Posterior cingulate gyrus (tissue), 11 donors: Measurements from ENCODE around the gene SLITRK6.
"Not testable (repeated sequence)": the region's sequence is repeated elsewhere in the genome, so short reads cannot be mapped to it uniquely, and the experiment has no call there.

Experiments used
- DNase-seq, 10 donors: peaks; one replicate each; pipeline versions ENCODE4 v3.0.0 to v3.0.0-alpha.2; 2020 to 2021; ENCODE audit warnings: mixed read lengths in 3 of 10
- intact Hi-C: fragments of 100-400 bp; cut with DNase I; formaldehyde crosslinking; loops from one replicate; pipeline ENCODE4 v1.15.1; 2023

Gene SLITRK6, protein sequence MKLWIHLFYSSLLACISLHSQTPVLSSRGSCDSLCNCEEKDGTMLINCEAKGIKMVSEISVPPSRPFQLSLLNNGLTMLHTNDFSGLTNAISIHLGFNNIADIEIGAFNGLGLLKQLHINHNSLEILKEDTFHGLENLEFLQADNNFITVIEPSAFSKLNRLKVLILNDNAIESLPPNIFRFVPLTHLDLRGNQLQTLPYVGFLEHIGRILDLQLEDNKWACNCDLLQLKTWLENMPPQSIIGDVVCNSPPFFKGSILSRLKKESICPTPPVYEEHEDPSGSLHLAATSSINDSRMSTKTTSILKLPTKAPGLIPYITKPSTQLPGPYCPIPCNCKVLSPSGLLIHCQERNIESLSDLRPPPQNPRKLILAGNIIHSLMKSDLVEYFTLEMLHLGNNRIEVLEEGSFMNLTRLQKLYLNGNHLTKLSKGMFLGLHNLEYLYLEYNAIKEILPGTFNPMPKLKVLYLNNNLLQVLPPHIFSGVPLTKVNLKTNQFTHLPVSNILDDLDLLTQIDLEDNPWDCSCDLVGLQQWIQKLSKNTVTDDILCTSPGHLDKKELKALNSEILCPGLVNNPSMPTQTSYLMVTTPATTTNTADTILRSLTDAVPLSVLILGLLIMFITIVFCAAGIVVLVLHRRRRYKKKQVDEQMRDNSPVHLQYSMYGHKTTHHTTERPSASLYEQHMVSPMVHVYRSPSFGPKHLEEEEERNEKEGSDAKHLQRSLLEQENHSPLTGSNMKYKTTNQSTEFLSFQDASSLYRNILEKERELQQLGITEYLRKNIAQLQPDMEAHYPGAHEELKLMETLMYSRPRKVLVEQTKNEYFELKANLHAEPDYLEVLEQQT

DNA sequence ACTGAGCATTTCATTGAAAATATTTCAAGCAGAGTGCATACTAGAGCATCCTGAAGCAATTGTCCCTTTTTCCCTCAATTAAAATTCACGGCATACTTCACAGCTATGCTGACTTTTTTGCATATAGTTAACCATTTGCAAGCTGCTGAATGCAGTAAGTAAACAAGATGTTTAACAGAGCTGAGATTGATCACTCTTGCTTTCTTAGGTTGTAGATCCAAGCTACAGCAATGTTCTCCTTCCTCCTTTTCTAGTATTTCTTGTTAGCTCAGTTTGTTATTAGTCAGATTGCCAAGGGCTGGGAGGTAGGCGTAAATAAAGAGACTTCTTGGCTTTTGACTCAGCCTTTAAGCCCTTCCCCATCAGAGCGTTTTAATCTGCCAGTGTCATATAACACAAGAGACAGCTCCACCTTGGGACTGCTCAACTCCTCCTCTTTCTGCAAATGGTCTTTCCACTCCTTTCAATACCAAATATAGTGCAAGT lies at the start of gene SLITRK6:
Gene SLITRK6 (minus strand): TSS at position 323 of the 486 bp plus-strand sequence. CDS start 2,911 bp downstream, outside the sequence.
- intact Hi-C loops = no loop called here
- DNase-seq = no peak

DNA sequence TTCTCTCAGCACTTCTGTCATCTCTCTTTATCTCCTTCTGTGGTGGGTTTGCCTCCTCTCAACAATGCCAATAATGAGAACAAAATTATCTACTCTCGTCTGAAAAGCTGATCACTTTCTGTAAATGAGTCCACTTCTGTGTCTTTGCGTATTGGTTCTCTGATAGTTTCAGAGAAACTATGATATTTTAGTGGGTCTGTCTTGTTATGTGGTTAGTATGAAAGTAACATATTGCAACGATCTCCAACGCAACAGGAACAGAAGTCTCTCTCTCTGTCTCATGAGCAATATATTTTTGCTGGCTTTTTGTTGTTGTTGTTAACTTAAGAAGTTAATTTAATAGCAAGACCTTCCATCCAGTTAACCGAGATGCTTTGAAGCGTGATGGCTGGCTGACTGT lies 47.8 kb upstream of the SLITRK6 start:
- no peak for DNase-seq
- intact Hi-C loops = no loop called here

DNA sequence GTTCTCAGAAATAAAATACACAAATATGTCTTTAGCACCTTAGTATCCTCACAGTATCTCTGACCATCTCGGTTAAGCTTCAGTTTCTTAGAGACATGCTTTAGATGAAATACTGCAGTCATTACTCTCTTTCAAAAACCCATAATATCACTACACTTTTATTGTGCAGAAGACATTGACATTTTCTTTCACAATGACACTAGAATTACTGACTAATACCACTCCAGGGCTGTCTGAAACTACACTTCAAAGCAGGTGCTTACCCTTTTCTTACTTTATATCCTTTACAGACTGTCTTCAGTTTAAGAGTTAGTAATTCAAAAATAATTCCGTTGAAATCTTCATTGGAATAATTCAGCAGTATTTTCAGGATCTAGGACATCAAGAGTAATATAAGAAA lies 42.2 kb upstream of the SLITRK6 start:
- DNase-seq = no peak
- intact Hi-C loops = no loop called here

DNA sequence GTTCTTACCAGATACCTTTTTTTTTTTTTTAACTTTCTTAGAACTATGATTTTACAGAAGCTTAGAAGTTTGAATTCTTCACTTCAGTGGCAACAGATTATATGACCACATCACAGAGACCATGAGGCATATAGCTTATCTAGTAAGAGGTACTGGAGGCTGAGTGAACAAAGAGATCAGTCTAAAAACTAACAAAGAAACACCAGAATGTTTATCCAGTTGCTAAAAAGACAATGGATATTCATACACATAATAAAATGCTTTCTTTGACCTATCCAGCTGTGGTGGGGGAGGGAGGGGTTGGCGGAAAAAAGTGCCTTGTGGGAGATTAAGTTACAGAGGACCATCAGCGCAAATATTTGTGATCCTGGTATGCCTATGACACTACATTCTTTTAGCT lies 34.7 kb upstream of the SLITRK6 start:
- intact Hi-C loops = no loop called here
- DNase-seq = peak in 2 of 10 donors; percentile 19

DNA sequence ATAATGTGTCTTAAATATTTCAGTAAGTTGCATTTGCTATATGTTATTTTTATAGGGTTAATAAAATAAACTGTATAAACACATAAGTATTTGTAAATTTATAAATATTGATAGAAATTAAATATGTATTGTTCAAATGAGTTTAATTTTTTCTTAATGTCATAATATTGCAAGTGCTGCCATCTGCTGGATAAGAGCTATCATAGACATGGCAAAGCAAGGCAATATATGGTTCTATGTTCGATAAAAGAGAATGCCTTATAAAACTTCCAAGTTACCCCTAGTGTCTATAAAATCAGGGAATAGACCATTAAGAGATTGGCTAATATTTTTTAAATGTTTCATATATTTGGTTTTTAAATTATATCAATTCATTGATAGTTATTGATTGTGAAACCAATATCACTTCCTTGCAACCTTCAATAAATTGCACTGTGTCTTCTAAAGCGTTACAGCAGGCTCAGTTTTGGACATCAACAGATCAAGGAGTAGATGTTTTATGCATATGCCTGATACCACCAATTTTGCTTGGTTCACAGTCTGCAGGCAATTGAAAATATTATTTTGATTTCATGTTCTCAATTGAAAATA lies 29.0 kb upstream of the SLITRK6 start:
- intact Hi-C loops = no loop called here
- DNase-seq = no peak

DNA sequence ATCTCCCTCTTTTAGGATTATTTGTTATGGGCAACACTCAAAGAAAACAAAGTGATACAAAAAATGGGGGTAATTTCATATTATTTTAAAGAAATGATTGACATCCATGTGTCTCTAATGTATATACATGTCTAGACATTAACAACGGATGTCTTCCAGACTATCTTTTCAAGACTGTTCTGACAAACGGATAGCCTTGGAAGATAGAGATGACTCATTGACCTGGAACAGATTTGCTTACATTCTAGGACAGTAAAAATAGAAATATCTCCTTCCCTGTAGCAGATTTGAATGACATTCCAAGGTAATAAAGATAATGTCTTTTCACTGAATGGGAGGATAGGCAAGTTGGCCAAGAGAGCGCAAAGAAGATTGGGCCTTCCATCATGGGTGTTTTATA lies 26.2 kb upstream of the SLITRK6 start:
- DNase-seq = no peak
- intact Hi-C loops = no loop called here

DNA sequence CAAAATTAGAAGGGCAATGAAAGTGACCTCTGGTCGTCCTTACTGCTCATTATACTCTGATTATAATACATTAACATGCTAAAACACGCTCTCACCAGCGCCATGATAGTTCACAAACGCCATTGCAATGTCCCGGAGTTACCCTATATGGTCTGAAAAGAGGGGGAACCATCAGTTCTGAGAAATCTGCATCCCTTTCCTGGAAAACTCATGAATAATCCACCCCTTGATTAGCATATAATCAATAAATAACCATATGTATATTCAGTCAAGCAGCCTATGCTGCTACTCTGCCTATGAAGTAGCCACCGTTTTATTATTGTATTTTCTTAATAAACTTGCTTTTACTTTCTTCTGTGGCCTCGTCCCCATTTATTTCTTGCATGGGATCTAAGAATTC lies 24.6 kb upstream of the SLITRK6 start:
- intact Hi-C loops = no loop called here
- DNase-seq = no peak

DNA sequence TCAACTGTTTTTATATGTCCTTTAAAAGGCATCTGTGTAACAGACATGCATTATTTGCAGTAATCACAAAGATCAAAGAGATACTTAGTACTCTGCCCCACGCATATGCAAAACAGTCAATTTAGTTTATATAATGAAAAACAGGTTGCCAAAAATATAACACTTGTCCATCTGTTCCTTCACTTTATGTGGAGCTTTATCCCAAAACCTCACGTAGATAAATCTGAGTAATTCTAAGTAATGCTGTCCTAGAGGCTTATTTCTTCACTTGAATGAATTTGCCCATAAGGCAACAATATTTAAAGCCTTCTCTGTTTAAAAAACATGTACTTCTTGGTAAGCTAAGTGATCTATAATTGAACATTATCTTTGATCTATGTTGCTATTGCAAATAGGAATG lies 20.3 kb upstream of the SLITRK6 start:
- no peak for DNase-seq
- intact Hi-C loops = no loop called here

DNA sequence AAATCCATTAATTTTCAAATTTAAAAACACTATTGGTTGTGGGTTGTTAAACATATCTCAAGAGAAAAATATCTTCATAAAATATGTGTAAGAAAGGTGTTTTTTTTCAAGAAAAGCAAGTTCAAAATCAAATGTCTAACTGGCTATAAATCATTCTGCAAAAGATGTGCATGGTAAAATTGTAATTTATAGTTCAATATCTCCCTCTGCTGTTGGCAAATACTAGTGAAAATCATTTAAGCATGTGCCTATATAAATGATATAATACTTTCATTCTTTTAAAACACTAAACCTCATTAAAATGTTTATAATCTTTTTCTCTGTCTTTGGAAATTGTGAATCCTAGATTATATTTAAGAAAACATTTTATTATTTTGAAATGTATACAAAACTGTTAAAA lies 17.2 kb upstream of the SLITRK6 start:
- DNase-seq = no peak
- intact Hi-C loops = no loop called here

DNA sequence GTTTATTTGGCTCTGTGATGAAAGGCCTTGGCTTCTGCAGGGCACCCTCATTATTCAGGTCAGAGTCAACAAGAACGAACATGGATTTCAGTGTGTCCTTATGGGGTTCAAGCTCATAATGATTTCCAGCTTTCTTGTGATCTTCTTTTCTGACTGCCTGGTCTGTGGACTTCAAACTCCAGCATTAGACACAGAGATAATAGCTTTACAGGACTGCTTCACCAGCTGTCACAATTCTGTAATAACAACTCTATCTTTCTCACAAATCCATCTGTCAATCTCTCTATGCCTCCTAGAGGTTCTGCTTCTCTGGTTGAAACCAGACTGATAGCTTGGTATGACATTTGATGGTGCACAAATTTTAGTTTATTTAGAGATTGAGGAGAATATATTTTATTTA lies 13.1 kb upstream of the SLITRK6 start:
- intact Hi-C loops = no loop called here
- no peak for DNase-seq

DNA sequence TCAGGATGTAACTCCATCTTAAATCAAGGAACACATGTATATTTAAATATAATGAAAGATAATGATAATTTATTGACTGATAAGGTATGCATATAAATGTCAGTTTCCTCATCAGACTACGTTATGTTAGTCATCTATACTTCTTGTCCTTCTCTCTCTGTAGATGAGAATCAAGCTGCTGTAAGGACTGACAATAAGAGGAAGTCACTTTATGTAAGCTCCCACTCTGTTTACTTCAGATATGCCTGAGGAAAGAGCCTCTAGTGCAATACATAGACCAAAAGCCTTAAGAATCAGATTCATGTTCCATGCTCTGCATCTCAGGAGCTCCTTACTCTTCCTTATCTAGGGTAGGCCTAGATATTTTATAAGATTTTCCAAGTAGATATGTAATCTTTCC lies 9.6 kb upstream of the SLITRK6 start:
- no peak for DNase-seq
- intact Hi-C loops = no loop called here

DNA sequence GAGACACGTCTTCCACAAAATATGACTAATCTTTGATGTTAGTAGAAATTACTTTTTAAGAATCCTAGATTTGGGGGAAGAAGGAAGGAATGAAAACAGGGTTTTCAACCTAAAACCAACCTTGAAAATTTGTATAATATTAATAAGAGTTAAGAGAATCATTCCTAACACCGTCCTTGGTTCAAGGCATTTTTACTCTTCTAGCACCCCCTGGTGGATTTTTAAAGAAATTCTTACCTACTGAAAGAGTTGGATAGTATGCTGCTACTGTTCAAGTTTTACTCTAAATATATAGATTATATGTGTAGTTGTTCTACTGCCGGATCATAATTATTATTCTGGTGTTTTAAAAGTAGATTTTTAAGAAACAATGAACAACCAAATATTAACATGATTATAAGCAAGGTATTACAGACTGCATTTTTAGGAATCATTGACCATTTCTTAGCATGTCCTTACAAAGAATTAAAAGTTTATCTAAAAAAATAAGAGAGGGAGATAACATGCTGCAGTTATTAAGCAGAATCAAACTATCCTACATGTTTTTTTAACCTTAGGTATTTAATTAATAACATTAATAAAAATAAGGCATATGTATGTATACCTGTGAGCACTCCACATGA lies 7.4 kb upstream of the SLITRK6 start:
- intact Hi-C loops = loop anchor here (1.0 kb wide), 2 partner anchors 889 to 910 kb away; no protein-coding TSS in a partner anchor

DNA sequence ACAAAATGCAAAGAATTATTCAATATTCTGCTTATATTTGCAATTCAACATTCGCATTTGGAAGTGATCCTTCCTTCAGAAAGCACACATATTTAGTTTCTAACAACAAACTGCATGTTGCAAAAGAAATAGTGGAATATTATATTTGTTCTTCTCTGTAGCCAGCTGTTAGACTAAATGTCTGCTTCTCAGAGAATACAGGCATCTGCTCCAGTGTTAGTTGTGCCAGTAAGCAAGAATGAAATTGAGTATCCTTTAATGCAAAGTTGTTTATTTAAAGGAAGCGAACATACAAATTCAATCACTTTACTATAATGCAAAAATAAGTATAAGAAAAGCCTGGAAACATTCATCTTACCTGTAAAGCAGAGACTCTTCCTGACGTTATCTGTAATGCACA lies 663 bp downstream of the SLITRK6 start:
- intact Hi-C loops = no loop called here
- DNase-seq = no peak

More for the DNA sequence above, 7.4 kb upstream of the SLITRK6 start:
- no peak for DNase-seq

DNA sequence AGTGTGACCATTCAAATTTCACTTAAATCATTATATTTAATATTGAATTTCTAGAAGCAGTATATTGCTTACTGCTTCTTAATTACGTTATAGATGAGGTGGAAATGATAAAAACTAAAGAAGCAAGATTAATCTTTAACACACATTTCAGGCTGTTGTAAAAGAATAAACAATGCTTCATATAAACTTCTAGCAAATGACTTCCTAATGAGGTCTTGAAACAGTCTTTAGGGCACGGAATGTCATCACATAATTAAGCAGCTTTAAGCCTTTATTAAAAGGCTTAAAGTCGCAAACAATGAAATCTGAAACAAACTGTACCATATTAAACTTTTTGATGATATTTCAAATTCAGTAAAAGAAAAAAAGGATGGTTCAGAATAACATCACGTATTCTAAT lies 1.9 kb downstream of the SLITRK6 start:
- intact Hi-C loops = no loop called here
- no peak for DNase-seq

DNA sequence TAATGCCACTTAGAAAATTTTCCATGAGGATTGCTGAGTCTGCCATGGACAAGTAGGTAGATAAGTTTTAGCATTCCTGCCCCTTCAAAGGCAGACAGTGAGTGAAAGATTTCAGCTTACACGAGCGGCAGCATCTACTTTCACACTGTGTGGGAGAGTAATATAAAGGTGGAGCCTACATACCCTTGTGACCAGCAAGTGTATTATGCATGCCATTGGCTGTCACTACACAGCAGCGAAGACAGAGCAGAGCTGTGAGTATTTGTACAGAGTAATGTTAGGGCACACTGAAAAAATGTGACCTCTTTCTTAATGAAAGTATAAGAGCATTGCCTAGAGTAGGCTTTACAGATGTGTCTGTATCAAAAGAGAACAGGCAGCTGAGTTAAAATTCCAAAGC lies 14.0 kb downstream of the SLITRK6 start:
- DNase-seq = no peak
- intact Hi-C loops = no loop called here

DNA sequence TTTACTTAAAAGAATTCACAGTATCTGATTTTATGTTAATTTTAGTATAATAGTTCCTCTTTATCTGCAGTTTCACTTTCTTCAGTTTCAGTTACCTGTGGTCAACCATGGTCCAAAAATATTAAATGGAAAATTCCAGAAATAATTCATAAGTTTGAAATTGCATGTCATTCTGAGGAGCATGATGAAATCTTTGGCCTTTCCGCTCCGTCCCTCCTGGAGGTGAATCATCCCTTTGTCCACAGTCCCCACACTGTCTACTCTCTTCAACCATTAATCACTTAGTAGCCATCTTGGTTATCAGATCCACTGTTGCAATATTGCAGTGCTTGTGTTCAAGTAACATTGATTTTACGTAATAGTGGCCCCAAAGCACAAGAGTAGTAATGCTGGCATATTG lies 26.9 kb downstream of the SLITRK6 start:
- DNase-seq = no peak
- intact Hi-C loops = no loop called here

DNA sequence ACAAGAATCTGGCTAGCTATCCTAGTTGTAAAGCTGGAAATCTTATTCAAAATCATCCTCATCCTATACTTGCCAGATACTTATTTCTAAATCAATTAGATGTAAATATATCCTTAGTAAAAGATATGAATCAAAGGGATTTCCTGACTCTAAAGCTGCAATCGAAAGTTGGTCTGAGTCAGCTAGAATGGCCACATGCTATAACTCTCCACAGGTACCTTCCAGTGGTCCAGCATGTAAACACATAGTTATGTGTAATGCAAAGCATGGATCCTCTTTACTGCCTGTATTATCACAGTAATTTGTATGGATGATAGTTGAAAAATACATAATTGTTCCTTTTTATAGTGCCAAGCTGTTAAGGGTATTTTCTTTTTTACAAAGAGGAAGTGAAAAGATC lies 27.4 kb downstream of the SLITRK6 start:
- intact Hi-C loops = no loop called here
- DNase-seq = no peak

DNA sequence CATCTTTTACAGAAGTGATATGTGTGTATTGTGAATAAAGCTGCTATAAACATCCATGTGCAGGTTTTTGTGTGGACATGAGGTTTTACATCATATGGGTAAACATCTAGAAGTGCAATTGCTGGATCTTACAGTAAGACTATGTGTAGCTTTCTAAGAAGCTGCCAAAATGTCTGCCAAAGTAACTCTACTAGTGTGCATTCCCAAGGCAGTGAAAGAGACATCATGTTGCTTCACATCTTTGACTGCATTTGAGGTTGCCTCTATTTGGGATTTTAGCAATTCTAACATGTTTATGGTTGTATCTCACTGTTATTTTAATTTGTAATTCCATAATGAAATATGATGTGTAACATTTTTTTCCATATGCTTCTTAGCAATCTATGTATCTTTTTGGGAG lies 30.3 kb downstream of the SLITRK6 start:
- DNase-seq = no peak
- intact Hi-C loops = no loop called here

DNA sequence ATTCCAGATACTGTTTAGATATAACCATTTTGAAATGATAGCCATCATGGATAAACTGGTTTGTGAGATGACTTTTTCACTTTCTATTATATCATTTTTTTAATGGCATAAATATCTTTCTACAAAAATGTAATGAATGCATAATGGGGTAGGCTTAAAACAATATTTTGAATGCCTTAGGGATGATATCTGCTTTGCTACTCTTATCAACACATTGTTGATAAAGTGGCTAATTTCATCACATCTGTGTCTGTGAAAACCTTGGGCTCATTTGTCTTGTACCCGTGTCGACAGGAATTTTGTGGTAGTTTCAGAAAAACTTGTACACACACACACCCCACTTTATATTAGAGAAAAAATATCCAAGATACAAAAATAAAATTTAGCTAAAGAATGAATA lies 44.1 kb downstream of the SLITRK6 start:
- no peak for DNase-seq
- intact Hi-C loops = no loop called here

DNA sequence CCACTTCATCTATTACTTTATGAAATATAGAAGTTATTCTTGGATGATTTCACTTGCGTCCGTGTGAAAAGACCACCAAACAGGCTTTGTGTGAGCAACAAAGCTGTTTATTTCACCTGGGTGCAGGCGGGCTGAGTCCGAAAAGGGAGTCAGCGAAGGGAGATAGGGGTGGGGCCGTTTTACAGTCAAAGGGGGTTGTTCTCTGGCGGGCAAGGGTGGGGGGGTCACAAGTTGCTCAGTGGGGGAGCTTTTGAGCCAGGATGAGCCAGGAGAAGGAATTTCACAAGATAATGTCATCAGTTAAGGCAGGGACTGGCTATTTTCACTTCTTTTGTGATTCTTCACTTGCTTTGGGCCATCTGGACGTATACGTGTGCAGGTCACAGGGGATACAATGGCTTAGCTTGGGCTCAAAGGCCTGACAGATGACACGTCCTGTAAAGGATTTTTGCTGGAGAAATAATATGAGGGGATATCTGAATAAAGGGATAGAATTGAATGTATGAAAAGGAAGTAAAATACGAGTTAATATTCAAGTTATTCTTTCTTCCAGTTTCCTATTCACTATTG lies 55.9 kb downstream of the SLITRK6 start:
- DNase-seq = peak in 1 of 10 donors; percentile 23
- intact Hi-C loops = not testable (repeated sequence)
